Trophoblast cell (in vitro differentiated cells and primary cell): Measurements from ENCODE around the gene THBS3.

Experiments
- DNase-seq, 2 donors: peaks; one replicate each; pipeline ENCODE4 v3.0.0-alpha.2; 2016
- H2AFZ ChIP-seq: 2 replicates; pipeline ENCODE4 v1.6.1; 2013; ENCODE audit warnings: low read length, moderate library complexity, mild to moderate bottlenecking; ENCODE audit not compliant: insufficient read depth, poor library complexity
- H2AK5ac ChIP-seq: 2 replicates; pipeline ENCODE4 v1.6.1; 2013; ENCODE audit warnings: mild to moderate bottlenecking, low read length
- H2BK120ac ChIP-seq: 2 replicates; pipeline ENCODE4 v1.6.1; 2013; ENCODE audit warnings: low read length, mild to moderate bottlenecking, moderate library complexity; ENCODE audit not compliant: insufficient read depth, poor library complexity
- H2BK12ac ChIP-seq: 2 replicates; pipeline ENCODE4 v1.6.1; 2013; ENCODE audit warnings: mild to moderate bottlenecking, low read length, moderate library complexity
- H2BK5ac ChIP-seq: 2 replicates; pipeline ENCODE4 v1.6.1; 2013; ENCODE audit warnings: low read length, low read depth, moderate library complexity, mild to moderate bottlenecking; ENCODE audit not compliant: poor library complexity
- H3K14ac ChIP-seq: 2 replicates; pipeline ENCODE4 v1.6.1; 2013; ENCODE audit warnings: mild to moderate bottlenecking, low read length
- H3K18ac ChIP-seq: 2 replicates; pipeline ENCODE4 v1.6.1; 2013; ENCODE audit warnings: mild to moderate bottlenecking, low read length
- H3K23ac ChIP-seq: 2 replicates; pipeline ENCODE4 v1.6.1; 2013; ENCODE audit warnings: low read length
- H3K27ac ChIP-seq: 2 replicates; pipeline ENCODE4 v1.5.1; 2013; ENCODE audit warnings: low read depth, mild to moderate bottlenecking, inconsistent platforms, low read length, moderate library complexity
- H3K27me3 ChIP-seq: 2 replicates; pipeline ENCODE4 v1.6.1; 2013; ENCODE audit warnings: inconsistent platforms, mild to moderate bottlenecking, low read length, moderate library complexity; ENCODE audit not compliant: insufficient read depth
- H3K36me3 ChIP-seq, 2 experiments: 1 replicate in 1 of 2; 2 replicates in 1 of 2; pipeline ENCODE4 v1.6.1; 2013; ENCODE audit warnings: low read length in 2 of 2, mild to moderate bottlenecking in 2 of 2, moderate library complexity in 1 of 2; ENCODE audit not compliant: insufficient read depth in 2 of 2, control insufficient read depth in 1 of 2
- H3K4ac ChIP-seq: 2 replicates; pipeline ENCODE4 v1.6.1; 2013; ENCODE audit warnings: low read depth, mild to moderate bottlenecking, low read length, moderate library complexity
- H3K4me1 ChIP-seq, 2 experiments: 1 replicate in 1 of 2; 2 replicates in 1 of 2; pipeline ENCODE4 v1.6.1; 2013; ENCODE audit warnings: low read length in 2 of 2, mild to moderate bottlenecking in 2 of 2, moderate library complexity in 1 of 2; ENCODE audit not compliant: insufficient read depth in 2 of 2, control insufficient read depth in 1 of 2
- H3K4me2 ChIP-seq: 2 replicates; pipeline ENCODE4 v1.6.1; 2013; ENCODE audit warnings: inconsistent platforms, mild to moderate bottlenecking, low read length, moderate library complexity
- H3K4me3 ChIP-seq: 2 replicates; pipeline ENCODE4 v1.5.1; 2013; ENCODE audit warnings: mild to moderate bottlenecking, low read depth, low read length, inconsistent platforms
- H3K79me1 ChIP-seq: one replicate; pipeline ENCODE4 v1.6.1; 2013; ENCODE audit warnings: low read length
- H3K79me2 ChIP-seq: 2 replicates; pipeline ENCODE4 v1.6.1; 2013; ENCODE audit warnings: low read length, mild to moderate bottlenecking; ENCODE audit not compliant: control insufficient read depth, insufficient read depth, poor library complexity
- H3K9ac ChIP-seq: 2 replicates; pipeline ENCODE4 v1.6.1; 2013; ENCODE audit warnings: mild to moderate bottlenecking, low read length
- H3K9me3 ChIP-seq: 2 replicates; pipeline ENCODE4 v1.6.1; 2013; ENCODE audit warnings: low read depth, mild to moderate bottlenecking, control low read depth, inconsistent platforms, low read length; ENCODE audit not compliant: insufficient read depth
- H4K12ac ChIP-seq: 2 replicates; pipeline ENCODE4 v1.6.1; 2013; ENCODE audit warnings: low read depth, mild to moderate bottlenecking, low read length, moderate library complexity
- H4K8ac ChIP-seq: 2 replicates; pipeline ENCODE4 v1.6.1; 2013; ENCODE audit warnings: low read depth, mild to moderate bottlenecking, low read length, moderate library complexity
- H4K91ac ChIP-seq: one replicate; pipeline ENCODE4 v1.6.1; 2013; ENCODE audit warnings: low read depth, mild to moderate bottlenecking, low read length, moderate library complexity
- WGBS: extraction: QIAGEN DNeasy Blood & Tissue Kit; methylation state at CpG from one replicate; pipeline ENCODE4 v1.1.7; 2013; ENCODE audit warnings: missing lambda C conversion rate; ENCODE audit not compliant: insufficient read length, insufficient coverage; ENCODE audit errors: extremely low coverage; 5-methylcytosine and 5-hydroxymethylcytosine counted together

The THBS3 gene

GRCh38 chr1:155199792-155200191 lies 7.9 kb downstream of the THBS3 start:
- no peak overlapping the region for H4K91ac ChIP-seq
- no peak overlapping the region for H3K18ac ChIP-seq

DNA sequence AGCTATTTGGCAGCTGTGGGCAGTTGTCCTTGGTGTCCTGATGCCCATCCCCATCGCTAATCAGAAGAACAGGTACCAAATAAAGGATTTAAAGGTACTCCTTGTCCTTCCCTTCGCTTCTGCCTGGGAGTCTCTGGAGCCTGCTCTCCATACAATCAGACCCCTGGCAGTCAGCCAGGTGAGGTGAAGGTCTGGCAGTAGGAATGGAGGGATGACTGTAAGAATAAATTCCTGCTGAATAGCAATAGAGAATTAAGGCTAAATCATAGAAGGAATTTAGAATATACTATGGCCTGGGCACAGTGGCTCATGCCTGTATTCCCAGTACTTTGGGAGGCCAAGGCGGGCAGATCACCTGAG lies 9.2 kb downstream of the THBS3 start:
- H3K4me3 ChIP-seq: no peak overlapping the region
- no peak overlapping the region for H4K91ac ChIP-seq
- H2AFZ ChIP-seq: no peak overlapping the region
- H3K79me2 ChIP-seq: no peaks in the 10 kb centered on the region
- no peak overlapping the region for H3K14ac ChIP-seq
- H2BK120ac ChIP-seq: no peak overlapping the region
- H3K4ac ChIP-seq: no peak overlapping the region
- H3K27me3 ChIP-seq: no peaks in the 10 kb centered on the region
- H3K9ac ChIP-seq: no peak overlapping the region
- WGBS: no CpG with 5 or more reads among the region's 3 CpGs
- H3K36me3 ChIP-seq: peaks cover 31 to 55% of the 10 kb centered on the region in 2 experiments
- no peak overlapping the region for H4K8ac ChIP-seq
- no peak overlapping the region for H2BK5ac ChIP-seq
- H3K23ac ChIP-seq: no peak overlapping the region
- H3K79me1 ChIP-seq: peaks cover 8% of the 10 kb centered on the region
- H3K9me3 ChIP-seq: no peaks in the 10 kb centered on the region
- H2BK12ac ChIP-seq: no peak overlapping the region
- peaks cover 4 to 10% of the 10 kb centered on the region in 2 experiments for H3K4me1 ChIP-seq
- H3K27ac ChIP-seq: no peak overlapping the region
- H3K4me2 ChIP-seq: no peak overlapping the region
- no peak overlapping the region for H4K12ac ChIP-seq
- DNase-seq: no peak
- no peak overlapping the region for H2AK5ac ChIP-seq
- H3K18ac ChIP-seq: no peak overlapping the region

More at GRCh38 chr1:155199792-155200191, 7.9 kb downstream of the THBS3 start:
- no peak for DNase-seq
- H3K36me3 ChIP-seq: peaks cover 33 to 55% of the 10 kb centered on the region in 2 experiments
- no peak overlapping the region for H3K4me2 ChIP-seq
- H4K12ac ChIP-seq: no peak overlapping the region
- no CpG with 5 or more reads among the region's 4 CpGs for WGBS
- H3K14ac ChIP-seq: no peak overlapping the region
- H3K23ac ChIP-seq: no peak overlapping the region
- peaks cover 2% of the 10 kb centered on the region for H3K79me1 ChIP-seq
- peaks cover 0 to 5% of the 10 kb centered on the region in 2 experiments for H3K4me1 ChIP-seq
- H2AK5ac ChIP-seq: no peak overlapping the region
- no peaks in the 10 kb centered on the region for H3K9me3 ChIP-seq
- H3K9ac ChIP-seq: no peak overlapping the region
- no peak overlapping the region for H3K4ac ChIP-seq
- H3K27ac ChIP-seq: no peak overlapping the region
- no peak overlapping the region for H2AFZ ChIP-seq
- H3K79me2 ChIP-seq: no peaks in the 10 kb centered on the region
- H3K4me3 ChIP-seq: no peak overlapping the region
- H2BK12ac ChIP-seq: no peak overlapping the region
- H2BK120ac ChIP-seq: no peak overlapping the region
- no peak overlapping the region for H2BK5ac ChIP-seq
- no peaks in the 10 kb centered on the region for H3K27me3 ChIP-seq
- H4K8ac ChIP-seq: no peak overlapping the region

- Histone ChIP-seq H4K8ac (no peak overlapping the region), H3K4me1 (peaks cover 6 to 14% of the 10 kb centered on the region in 2 experiments), H3K36me3 (peaks cover 31 to 54% of the 10 kb centered on the region in 2 experiments), H4K12ac (no peak overlapping the region), H3K9me3 (no peaks in the 10 kb centered on the region), H3K23ac (no peak overlapping the region), H3K27ac (no peak overlapping the region), H2AFZ (no peak overlapping the region), H2BK12ac (no peak overlapping the region), H3K4me3 (no peak overlapping the region), H3K9ac (no peak overlapping the region), H3K4ac (no peak overlapping the region), H3K79me1 (peaks cover 12% of the 10 kb centered on the region), H4K91ac (no peak overlapping the region), H3K18ac (no peak overlapping the region), H3K14ac (no peak overlapping the region), H2BK120ac (no peak overlapping the region), H2AK5ac (no peak overlapping the region), H3K27me3 (no peaks in the 10 kb centered on the region), H3K4me2 (no peak overlapping the region), H2BK5ac (no peak overlapping the region), H3K79me2 (peaks cover 2% of the 10 kb centered on the region)
- no peak for DNase-seq
- WGBS: no CpG with 5 or more reads among the region's 15 CpGs
These were observed 9.7 kb downstream of the THBS3 start for GRCh38 chr1:155197901-155198546.

- Histone ChIP-seq H3K14ac (no peak overlapping the region), H3K23ac (no peak overlapping the region), H3K4me1 (peaks cover 7 to 15% of the 10 kb centered on the region in 2 experiments), H4K91ac (no peak overlapping the region), H2AFZ (no peak overlapping the region), H2BK5ac (no peak overlapping the region), H4K8ac (no peak overlapping the region), H3K27ac (no peak overlapping the region), H3K79me2 (peaks cover 2% of the 10 kb centered on the region), H3K9me3 (peaks cover 2% of the 10 kb centered on the region), H2AK5ac (no peak overlapping the region), H3K27me3 (no peaks in the 10 kb centered on the region), H2BK12ac (no peak overlapping the region), H3K4ac (no peak overlapping the region), H3K79me1 (peaks cover 13% of the 10 kb centered on the region), H3K9ac (no peak overlapping the region), H4K12ac (no peak overlapping the region), H3K4me3 (no peak overlapping the region), H3K18ac (no peak overlapping the region), H2BK120ac (no peak overlapping the region), H3K36me3 (peaks cover 31 to 48% of the 10 kb centered on the region in 2 experiments), H3K4me2 (no peak overlapping the region)
- no peak for DNase-seq
- no CpG with 5 or more reads among the region's 20 CpGs for WGBS
These were observed 10.6 kb downstream of the THBS3 start for GRCh38 chr1:155196893-155197638.
